Measurements from ENCODE around the gene ARID4A. TPM values are rescaled to one million over a fixed set of nuclear protein-coding genes. Genes with fewer than 3 reads are reported as not detected.
A peak's percentile ranks its signal among the peaks of the same experiment; 100 is the strongest.

ARID4A gene
- total and polyA plus RNA-seq, 2 of the 13 experiments (the other 11 are each of a cell fraction or from before 2014, with no cell fraction given): 7.2 to 9.7 TPM

DNA sequence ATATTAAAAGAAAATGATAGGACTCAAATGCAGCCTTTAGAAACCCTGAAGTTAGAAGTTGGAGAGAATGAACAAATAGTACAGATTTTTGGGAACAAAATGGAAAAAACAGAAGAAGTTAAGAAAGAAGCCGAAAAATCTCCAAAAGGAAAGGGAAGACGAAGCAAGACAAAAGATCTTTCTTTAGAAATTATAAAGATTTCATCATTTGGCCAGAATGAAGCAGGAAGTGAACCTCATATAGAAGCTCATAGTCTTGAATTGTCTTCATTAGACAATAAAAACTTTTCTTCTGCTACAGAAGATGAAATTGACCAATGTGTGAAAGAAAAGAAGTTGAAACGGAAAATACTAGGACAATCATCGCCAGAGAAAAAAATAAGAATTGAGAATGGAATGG is 66.0 kb downstream of the ARID4A start:
- H3K36me3 ChIP-seq (replicated peaks in 1 of 2; ENCODE audit: control insufficient read depth in 1 of 2, insufficient read depth in 2 of 2, low read length in 2 of 2): peaks cover 7 to 55% of the 10 kb centered on the region in 2 experiments
- no peaks in the 10 kb centered on the region for H3K27me3 ChIP-seq (ENCODE audit: control insufficient read depth in 1 of 2, insufficient read depth in 2 of 2, low read length in 2 of 2)
- no peak overlapping the region for H2AFZ ChIP-seq (ENCODE audit: low read length)
- no peak overlapping the region for H3K27ac ChIP-seq (ENCODE audit: extremely low read length, insufficient read depth, low read length)
- intact Hi-C loops (cut with micrococcal nuclease; ENCODE audit: unreplicated experiment): no loop called here
- in situ Hi-C loops (cut with HindIII; ENCODE audit: extremely low pct_ligation_motif_present, low pct_unique_long_range_greater_than_20kb): loop anchor here (25.0 kb wide), 1 partner anchor 252 kb away; no protein-coding TSS in a partner anchor
- ATAC-seq (no peak), FAIRE-seq (no peak), DNase-seq (ENCODE audit: low spot score) (no peak)
- no peak overlapping the region for H3K9ac ChIP-seq (ENCODE audit: insufficient read depth, low read depth, low read length)
- no peaks in the 10 kb centered on the region for H3K9me3 ChIP-seq (ENCODE audit: low read length)
- CTCF ChIA-PET (ENCODE audit: low intra/inter-chr PET ratio, low total read pairs): no interaction called here
- TSS peak; percentile 33 for BruUV-seq (replicated peaks)
- no peaks in the 10 kb centered on the region for H3K4me1 ChIP-seq (ENCODE audit: insufficient read depth, low read length)
- H3K4me3 ChIP-seq (replicated peaks in 1 of 3; ENCODE audit: insufficient read depth in 1 of 3, low read depth in 2 of 3, low read length in 3 of 3): no peak overlapping the region
- 97% methylated on average over 4 of the region's 4 CpGs for WGBS (ENCODE audit: low lambda C conversion rate)
- H4K20me1 ChIP-seq (ENCODE audit: insufficient read depth, low read length): no peaks in the 10 kb centered on the region
- POLR2A ChIA-PET: no interaction called here
- TF ChIP-seq ZNF451 (CRISPR knock-in tag; IDR thresholded peaks at IDR 0.05) (no peak), BCL6 (CRISPR knock-in tag; IDR thresholded peaks at IDR 0.05) (no peak), KLF16 (CRISPR knock-in tag; IDR thresholded peaks at IDR 0.05) (no peak), ZBTB8A (CRISPR knock-in tag; IDR thresholded peaks at IDR 0.05; ENCODE audit: borderline replicate concordance, low read depth) (no peak), ARNTL (CRISPR knock-in tag; IDR thresholded peaks at IDR 0.05) (no peak), ZNF30 (CRISPR knock-in tag; IDR thresholded peaks at IDR 0.05) (no peak), ZNF10 (CRISPR knock-in tag; IDR thresholded peaks at IDR 0.05; ENCODE audit: borderline replicate concordance, low read depth) (no peak), ZNF160 (CRISPR knock-in tag; IDR thresholded peaks at IDR 0.05) (no peak), ZFX (CRISPR knock-in tag; IDR thresholded peaks at IDR 0.05; ENCODE audit: low read depth) (no peak), MYNN (CRISPR knock-in tag; IDR thresholded peaks at IDR 0.05; ENCODE audit: low read depth) (no peak)
- TF ChIP-seq, protein P1, sequence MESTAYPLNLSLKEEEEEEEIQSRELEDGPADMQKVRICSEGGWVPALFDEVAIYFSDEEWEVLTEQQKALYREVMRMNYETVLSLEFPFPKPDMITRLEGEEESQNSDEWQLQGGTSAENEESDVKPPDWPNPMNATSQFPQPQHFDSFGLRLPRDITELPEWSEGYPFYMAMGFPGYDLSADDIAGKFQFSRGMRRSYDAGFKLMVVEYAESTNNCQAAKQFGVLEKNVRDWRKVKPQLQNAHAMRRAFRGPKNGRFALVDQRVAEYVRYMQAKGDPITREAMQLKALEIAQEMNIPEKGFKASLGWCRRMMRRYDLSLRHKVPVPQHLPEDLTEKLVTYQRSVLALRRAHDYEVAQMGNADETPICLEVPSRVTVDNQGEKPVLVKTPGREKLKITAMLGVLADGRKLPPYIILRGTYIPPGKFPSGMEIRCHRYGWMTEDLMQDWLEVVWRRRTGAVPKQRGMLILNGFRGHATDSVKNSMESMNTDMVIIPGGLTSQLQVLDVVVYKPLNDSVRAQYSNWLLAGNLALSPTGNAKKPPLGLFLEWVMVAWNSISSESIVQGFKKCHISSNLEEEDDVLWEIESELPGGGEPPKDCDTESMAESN (CRISPR knock-in tag; conservative IDR thresholded peaks at IDR 0.05): no peak
- TF ChIP-seq, protein P2, sequence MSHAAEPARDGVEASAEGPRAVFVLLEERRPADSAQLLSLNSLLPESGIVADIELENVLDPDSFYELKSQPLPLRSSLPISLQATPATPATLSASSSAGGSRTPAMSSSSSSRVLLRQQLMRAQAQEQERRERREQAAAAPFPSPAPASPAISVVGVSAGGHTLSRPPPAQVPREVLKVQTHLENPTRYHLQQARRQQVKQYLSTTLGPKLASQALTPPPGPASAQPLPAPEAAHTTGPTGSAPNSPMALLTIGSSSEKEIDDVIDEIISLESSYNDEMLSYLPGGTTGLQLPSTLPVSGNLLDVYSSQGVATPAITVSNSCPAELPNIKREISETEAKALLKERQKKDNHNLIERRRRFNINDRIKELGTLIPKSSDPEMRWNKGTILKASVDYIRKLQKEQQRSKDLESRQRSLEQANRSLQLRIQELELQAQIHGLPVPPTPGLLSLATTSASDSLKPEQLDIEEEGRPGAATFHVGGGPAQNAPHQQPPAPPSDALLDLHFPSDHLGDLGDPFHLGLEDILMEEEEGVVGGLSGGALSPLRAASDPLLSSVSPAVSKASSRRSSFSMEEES (CRISPR knock-in tag; IDR thresholded peaks at IDR 0.05): no peak
- TF ChIP-seq, protein P3, sequence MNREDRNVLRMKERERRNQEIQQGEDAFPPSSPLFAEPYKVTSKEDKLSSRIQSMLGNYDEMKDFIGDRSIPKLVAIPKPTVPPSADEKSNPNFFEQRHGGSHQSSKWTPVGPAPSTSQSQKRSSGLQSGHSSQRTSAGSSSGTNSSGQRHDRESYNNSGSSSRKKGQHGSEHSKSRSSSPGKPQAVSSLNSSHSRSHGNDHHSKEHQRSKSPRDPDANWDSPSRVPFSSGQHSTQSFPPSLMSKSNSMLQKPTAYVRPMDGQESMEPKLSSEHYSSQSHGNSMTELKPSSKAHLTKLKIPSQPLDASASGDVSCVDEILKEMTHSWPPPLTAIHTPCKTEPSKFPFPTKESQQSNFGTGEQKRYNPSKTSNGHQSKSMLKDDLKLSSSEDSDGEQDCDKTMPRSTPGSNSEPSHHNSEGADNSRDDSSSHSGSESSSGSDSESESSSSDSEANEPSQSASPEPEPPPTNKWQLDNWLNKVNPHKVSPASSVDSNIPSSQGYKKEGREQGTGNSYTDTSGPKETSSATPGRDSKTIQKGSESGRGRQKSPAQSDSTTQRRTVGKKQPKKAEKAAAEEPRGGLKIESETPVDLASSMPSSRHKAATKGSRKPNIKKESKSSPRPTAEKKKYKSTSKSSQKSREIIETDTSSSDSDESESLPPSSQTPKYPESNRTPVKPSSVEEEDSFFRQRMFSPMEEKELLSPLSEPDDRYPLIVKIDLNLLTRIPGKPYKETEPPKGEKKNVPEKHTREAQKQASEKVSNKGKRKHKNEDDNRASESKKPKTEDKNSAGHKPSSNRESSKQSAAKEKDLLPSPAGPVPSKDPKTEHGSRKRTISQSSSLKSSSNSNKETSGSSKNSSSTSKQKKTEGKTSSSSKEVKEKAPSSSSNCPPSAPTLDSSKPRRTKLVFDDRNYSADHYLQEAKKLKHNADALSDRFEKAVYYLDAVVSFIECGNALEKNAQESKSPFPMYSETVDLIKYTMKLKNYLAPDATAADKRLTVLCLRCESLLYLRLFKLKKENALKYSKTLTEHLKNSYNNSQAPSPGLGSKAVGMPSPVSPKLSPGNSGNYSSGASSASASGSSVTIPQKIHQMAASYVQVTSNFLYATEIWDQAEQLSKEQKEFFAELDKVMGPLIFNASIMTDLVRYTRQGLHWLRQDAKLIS (CRISPR knock-in tag; IDR thresholded peaks at IDR 0.05): no peak
- no peaks in the 10 kb centered on the region for H3K79me2 ChIP-seq (ENCODE audit: insufficient read depth, low read length)
- H3K4me2 ChIP-seq (ENCODE audit: low read depth, low read length): no peak overlapping the region

Measured in HepG2 (cell line).